Activated gamma-delta T cell (primary cell): ENCODE results near the gene ITGA11.

Experiments
- DNase-seq: peaks from one replicate; lab custom pipeline; 2025; lab: John Stamatoyannopoulos, UW

Gene ITGA11

DNA sequence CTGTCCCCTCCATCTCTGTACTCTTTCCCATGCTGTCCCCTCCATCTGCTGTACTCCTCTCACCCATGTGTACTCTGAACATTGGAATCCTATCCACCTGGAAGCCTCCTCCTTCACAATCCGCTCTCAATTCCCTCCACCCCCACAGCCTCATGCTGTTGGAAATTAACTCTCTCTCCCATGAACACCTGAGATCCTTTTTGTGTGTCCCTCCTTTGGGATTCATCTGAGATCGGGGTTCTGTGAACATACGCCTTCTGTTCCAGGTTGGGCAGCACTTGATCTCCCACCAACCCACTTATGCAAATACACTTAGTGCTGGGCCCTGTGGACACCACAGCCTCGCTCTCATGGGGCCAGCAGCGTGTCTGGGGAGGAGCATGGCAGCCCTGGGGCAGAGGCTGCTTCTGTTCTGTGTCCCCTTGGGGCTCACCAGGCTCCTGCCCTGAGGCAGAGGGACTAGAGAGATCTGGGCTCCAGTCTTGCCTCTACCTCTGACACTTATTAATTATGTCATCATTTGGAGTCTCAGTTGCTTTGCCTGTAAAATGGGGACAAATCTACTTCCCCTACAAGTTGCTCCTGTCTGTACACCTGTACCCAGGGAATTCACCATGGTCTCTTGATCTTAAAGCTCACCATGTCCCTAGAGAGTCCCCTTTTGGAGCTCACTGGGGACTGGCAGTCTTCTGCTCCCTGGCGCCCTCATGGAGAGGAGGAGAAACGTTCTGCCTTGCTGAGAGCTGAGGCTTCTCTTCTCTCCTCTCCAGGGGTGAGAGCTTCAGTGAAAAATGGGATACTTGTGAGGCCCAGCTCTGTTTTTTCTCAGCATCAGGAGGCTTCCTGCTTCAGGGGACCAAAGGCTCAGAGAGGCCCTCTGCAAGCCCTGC, 42.7 kb downstream of the ITGA11 start:
- no peak for DNase-seq

DNA sequence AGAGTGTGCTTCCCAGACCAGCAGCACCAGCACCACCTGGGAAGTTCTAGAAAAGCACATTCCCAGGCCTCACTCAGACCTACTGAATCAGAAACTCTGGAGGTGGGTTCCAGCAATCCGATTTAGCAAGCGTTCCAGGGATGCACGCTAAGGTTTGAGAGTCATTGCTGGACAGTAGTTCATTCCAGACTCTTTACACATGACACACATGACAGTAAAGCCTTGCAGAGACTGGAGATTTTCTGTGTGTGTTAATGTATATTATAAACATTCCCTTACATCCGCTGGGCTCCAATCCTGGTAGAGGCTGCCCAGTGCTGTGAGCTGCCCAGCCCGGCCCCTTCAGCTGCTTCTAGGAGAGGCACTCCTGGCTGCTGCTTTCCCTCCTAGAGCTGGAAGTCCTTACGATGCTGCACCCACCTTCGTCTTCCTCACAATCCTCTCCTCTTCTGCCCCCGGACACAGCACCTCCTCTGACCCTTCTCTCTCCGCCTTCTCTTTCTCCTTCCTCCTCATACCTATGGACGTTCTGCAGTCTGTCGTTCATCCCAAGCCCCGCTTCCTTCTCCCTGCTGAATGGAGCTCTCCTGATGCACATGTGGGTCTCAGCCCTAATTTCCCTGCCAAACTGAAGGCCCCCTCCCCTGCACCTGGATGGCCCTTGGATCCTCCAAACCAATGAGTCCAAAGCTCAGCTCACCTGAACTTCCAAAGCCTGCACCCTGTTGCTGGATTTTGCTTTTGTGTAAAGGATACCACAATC, 44.4 kb downstream of the ITGA11 start:
- no peak for DNase-seq

DNA sequence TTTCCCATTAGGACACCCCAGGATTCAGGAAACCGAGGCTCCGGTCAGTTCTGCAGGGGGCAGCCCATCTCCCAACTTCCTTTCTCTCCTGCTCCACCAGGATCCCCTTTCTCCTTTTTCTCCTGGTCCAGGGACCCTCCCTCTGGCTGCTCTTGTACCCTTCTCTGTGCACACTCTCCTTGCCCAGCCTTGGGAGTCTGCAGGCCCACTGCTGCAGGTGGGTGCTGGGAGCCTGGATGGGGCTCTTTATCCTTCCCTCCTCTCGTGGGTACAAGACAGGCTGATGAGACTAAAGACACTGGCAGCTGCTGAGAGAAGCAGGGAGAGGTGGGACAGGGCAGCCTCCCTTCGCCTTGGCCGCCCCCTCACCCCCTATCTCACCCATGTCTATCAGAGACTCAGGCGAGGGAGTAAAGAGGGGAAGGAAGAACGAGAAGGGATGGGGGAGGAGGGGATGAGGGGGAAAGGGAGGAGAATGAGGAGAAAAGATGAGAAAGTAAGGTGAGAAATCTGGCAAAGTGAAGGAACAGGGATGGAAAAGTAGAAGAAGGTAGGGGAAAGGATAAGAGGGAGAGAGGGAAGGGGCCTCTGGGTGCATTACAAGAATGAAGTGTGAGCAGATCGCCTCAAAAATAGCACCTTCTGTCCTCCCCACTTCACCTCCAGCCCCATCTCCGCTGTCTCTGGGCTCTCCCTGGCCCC, 45.2 kb downstream of the ITGA11 start:
- DNase-seq: no peak

DNA sequence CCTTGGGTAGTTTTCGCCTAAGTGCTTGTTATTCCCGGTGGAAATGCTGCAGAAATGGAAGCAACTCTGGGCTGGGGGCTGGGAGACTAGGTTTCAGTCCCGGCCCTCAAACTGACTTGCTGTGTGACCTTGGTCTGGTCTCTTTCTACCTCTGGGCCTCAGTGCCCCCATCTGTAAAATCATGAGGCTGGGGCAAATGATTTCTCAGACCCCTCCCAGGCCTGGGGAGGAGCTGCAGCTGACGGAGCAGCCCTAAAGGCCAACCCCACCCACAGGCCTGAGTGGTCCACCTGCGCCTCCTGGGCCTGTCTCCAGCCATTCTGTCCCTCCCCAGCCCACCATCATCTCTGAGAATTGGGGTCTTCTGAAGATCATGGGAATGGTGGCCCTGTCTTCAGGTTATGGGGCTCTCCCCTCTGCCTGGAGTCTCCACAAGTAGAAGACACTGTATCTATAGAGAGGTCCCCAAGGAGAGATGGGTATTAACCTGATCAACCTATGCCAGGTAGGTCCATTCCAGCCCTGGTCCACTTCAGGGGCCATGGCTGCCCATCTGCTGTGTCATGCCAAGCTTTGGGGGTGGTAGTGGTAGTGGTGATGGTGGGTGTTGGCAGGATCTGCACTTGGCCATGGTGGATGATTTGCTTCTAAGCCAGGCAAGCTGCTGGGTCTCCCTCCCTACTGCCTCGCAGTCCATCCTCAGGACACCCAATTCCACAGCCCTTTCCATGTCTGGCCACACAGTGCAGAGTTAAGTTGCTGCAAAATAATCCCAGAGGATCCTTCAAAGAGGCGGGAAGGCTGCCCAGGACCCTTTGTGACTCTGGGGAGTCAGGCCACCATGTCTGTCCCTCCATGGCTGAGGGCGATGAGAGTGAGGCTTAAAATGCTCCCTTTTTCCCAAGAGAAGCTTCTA, 46.0 kb downstream of the ITGA11 start:
- no peak for DNase-seq

DNA sequence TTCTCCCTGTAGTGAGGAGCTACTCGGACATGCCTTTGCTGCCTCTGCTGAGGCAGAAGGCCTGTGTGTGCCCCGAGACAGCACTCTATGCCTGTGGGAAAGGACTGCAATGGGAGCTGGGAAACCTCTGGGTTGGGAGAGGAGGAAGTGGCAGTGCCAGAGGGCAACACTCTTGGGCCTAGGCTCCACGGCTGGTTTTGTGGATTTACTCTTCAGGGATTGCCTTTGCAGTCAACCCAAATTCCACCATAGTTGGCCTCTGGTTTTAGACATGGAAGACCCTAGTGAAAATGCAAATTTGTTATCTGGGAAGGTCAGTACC, 46.8 kb downstream of the ITGA11 start:
- DNase-seq: no peak

DNA sequence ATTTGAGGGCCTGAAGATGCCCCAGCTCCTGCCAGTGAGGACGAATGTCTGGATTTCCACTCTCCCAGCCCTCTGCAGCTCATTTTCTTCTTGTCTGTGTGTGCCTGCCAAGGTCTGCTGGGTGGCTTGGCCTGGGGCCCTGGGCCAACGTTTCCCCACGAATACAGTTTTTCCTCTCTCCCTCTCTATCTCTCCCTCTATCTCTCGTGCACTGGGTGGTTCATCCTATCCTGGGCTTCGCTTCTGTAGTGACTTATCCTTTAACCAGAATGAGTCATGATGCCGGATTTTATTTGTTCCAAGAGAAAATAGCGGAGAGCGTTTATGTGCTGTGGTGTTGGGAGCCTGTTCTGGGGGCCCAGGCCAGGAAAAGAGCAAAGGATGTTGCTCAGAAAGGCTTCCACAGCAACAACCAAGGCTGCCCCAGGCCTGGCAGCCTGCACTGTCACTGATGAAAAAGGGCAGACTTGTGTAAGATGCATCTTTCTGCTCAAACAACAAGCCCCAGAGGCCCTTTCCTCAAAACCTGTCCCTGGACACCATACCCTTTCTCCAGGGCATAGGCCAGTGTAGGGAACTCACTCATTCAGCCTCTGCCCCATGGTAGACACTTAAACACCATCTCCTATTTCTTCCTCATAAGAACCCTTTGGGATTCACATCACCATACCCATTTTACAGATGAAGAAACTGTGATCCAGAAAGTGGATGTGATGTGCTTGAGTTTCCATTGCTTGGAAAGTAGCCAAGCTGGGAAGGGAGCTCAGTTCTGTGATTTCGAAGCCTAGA, 47.3 kb downstream of the ITGA11 start:
- no peak for DNase-seq

DNA sequence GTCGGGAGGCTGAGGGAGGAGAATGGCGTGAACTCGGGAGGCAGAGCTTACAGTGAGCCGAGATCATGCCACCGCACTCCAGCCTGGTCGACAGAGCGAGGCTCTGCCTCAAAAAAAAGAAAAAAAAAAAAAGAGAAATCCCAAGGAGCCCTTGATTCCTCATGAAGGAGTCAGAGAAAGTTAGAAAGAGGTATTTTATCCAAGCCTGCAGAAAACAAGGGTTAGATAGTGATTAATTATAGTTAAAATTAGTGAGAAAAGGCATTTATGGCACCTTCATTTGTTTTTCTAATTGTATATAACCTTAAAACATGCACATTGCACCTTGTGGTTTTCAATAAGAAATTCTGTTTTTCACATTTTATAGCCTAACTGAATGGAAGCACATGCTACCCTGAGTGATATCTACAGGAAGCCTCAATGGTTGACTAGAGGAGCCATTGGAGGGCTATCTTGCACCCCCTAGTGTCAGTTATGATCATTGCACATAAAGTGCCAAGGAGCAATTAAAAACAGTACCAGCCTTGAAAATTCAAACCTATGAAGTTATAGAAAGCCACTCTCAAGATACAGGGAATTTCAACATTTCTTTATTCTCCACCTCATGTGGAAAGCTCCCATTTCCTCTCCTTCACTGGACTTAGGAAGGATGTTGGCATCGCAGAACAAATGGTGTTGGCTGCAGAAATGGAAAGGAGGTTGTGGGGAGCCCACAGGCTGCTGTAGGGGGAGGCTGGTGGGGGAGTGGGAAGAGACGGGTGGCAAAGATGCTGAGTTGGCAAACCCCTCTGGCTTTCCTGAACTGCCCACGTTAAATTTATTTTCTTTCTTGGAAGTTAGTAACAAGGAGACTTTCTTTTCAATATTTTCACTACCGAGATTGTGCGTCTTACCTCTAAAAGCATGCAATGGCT, 48.5 kb downstream of the ITGA11 start:
- no peak for DNase-seq

DNA sequence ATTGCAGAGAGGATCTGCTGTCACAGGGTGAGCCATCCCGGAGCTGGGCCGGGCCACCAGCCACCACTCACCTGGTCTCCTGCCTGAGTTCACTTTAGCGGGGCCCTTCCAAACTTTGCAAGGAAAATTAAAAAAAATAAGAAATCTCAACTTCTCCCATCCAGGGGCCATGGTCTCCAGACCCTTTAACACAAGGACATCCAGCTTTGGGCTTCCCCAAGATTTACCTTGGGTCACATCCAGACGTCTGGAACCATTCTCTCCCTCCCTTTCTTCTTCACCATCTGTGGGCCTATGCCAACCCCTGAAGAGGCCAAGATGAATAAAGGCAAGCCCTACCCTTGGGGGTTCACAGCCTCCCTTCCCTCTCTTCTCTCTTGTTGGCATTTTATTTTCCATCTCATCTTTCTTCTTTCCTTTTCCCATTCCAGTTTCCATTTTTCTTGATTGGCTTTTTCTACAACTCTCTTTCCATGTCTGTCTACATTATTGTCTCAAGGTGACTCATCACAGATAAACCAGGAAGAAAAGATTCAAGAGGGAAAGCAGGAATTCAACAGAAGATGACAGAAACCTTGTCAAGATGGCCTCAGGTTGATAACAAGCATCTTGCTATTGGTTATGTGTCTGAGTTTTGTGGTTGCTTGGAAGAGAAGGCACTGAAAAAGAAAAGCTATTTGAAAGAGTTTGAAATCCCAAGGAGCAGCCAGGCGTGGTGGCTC, 49.5 kb downstream of the ITGA11 start:
- DNase-seq: no peak

DNA sequence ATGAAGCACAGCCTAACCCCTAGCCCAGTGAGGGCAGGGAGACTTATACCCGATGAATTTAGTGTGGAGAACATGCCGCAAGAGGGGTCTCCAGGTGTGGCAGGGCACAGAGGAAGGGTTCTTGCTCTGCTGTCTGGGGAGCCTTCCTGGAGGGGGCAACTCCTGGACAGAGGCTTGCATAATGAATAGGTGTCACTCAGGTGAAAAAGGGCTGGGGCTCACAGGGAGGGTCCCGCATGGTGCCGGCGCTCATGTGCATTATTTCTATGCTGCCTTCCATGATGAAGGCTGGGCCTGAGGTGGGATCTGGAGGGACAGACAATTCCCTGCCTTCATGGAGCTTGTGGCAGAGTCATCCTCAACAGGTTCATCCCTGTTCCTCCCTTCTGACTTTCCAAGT, 51.5 kb downstream of the ITGA11 start:
- DNase-seq: no peak

DNA sequence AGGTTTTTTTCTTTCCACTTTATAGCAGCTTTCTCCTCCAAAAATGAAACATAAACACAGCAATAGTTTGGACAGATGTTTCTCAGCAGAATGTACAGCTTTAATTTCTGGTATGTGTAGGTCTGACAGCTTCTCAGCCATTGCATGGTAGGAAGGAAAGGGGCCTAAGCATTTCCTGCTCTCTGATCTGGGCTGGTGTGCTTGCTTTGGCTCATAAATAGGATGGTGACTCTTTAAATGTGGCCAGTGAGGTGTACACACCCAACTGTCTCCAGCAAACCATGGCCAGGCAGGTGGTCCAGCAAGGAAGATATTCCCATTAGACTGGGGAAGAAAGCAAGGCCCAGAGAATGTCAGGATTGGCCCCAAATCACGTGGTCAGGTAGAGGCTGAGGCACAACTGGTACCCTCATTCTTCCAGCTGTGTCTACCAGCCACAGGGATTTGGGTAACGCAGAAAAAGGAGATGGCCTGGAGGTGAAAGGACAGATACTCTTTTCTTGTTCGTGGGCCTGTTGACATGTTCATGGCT, 52.1 kb downstream of the ITGA11 start:
- no peak for DNase-seq

DNA sequence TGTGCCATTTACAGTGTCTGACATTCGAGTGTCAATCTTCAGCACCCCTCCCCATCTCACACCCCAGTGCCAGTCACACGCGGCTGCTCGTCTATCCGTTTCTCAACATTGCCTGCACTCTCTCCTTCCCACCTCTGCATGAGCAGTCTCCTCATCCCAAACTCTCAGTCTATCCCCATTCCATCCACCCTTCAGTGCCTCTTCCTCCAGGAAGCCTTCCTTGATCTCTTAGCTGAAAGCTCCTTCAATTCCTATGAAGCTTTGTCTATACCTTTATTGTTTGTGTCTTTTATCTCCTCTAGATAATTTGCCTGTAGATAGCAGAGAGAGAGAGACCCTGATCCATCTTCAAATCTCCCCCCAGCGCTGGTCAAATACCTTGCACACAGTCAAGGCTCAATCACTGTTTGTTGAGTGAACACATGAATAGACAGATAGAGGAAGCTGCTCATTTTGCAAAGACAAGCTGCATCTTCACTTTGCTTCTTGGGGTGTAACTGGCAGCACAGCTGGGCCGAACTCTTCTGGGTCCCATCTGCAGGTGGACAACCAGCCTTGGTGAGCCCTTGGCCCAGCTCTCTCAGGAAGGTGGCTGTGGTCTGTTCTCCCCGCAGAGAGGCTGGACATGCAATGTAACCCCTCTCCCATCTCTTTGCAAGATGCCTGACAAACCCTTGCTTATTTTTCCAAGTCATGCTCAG, 52.8 kb downstream of the ITGA11 start:
- no peak for DNase-seq

DNA sequence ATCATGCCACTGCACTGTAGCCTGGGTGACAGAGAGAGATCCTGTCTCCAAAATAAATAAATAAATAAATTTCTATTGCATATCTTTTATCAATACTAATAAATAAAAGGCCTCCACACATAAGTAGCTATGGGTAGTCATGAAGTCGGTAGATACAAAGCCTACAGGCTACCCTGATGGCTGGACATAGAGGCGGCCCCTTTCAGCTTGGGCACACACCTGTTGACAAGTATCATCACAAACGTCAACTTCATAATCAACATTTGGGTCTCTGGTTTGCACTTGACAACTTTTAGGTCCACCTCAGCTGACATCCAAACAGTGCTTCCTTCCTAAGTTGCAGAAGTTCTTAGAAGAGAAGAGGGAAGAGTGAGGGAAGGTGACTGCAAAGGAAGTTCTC, 53.4 kb downstream of the ITGA11 start:
- DNase-seq: no peak

DNA sequence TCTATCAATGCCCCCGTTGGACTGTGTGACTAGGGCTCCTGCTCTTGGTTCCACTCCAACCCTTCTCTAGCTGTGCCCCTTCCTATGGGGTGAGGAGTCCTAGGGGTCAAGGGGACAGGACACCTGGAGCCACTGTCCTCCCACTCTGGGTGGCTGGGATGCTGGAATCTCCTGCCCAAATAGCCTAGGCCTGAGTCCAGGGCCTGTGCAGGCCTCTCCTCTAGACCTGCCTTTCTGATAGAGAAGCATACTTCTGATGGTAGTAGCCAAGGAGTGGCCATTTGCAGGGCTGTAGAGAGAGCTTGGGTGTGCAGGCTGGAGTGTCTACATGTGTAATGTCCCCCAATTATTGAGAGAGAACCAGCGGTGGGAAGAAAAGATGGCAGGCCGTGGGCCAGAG, 54.2 kb downstream of the ITGA11 start:
- no peak for DNase-seq

DNA sequence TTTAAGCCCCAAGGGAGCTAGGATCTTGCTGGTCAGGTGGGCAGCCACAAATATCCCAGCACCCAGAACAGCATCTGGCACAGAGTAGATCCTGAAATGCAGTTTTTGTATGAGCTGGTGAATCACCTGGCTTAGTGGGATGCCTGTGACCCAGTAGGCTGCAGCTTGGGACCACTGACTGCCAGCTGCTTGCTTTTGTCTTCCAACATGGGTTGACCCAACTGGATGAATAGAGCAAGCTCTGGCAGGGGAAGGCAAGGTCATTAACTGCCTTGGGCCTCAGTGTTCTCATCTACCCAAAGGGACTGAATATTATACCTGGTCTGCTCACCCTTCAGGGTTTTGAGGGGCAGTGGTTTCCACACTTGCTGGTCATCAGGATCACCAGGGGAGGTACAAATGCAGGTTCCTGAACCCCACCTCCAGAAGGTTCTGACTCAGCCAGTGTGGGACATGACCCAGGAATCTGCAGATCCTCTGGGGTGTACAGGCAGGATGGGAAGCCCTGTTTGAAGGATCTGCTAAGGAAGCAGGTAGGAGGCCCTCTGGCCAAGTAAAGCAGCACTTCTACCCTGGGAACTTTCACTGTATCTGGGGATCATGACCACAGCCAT, 55.4 kb downstream of the ITGA11 start:
- DNase-seq: no peak

DNA sequence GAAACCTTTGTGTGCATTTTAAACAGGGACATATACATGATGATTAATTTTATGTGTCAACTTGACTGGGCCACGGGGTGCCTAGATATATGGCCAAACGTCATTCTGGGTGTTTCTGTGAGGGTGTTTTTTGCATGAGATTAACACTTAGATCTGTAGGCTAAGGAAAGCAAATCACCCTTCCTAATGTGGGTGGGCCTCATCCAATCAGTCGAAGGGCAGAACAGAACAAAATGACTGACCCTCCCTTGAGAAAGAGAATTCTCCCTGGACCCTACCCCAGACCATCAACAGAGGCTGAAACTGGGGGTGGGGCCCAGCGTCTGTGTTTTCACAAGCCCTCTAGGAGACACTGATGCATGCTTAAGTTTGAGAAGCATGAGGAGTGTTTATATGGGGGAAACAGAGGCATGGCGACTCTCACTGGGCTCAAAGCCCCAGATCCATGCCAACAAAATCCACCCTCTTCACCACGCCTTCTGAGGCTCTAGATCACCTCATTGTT, 56.2 kb downstream of the ITGA11 start:
- no peak for DNase-seq

DNA sequence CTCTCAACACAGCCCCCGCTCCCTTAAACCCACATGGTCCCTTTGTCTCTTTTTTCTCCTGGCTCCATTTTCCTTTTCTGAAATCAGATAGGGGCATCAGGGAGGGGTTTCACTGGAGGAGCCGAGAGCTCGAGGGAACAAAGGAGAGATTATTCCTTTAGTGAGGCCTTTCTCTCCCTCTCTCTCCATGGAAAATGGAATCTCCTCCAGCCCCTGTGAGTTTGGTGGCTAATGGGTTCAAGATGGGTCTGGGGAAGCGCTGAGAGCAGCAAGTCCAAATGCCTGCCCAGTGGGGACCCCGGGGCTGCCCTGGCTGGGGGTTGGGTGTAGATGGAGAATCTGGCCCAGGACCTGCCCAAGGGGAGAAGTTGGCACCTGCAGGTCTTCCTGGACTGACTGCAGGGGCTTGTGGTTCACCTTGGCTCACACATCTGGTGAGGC, 56.8 kb downstream of the ITGA11 start:
- no peak for DNase-seq

DNA sequence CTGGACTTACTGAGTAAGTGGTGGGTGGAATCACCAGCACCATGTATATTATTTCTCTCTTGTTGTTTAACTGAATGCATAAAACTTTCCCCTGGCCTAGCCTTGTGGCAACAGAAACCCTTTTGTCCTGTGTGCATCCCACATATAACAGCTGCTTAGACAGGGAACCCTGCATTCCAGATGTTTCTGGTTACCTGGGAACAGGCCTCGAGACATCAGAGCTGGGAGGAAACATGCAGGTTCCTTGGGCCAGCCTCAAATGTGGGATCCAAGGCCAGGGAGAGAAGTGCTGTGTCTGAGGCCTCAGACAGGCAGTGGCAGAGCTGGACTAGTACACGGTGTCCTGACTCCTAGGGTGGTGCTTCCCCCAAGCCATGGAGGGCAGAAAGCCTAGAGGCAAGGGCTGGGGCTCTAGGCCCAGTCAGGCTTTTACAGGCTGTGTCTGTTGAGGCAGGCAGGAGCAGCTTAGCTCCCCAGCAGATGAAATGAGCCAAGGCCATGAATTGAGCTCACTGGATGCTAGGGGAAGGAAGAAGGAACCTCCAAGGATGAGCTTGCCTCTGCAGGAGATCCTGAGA, 57.7 kb downstream of the ITGA11 start:
- DNase-seq: no peak
